ENCODE data around the gene REST. TPM values are rescaled to one million over a fixed set of nuclear protein-coding genes. Genes with fewer than 3 reads are reported as not detected.

REST gene
- total and polyA plus RNA-seq, 2 of the 8 experiments (the other 6 are each of a cell fraction or from before 2014, with no cell fraction given): 10.2 to 66.3 TPM

- TF ChIP-seq, protein P1, sequence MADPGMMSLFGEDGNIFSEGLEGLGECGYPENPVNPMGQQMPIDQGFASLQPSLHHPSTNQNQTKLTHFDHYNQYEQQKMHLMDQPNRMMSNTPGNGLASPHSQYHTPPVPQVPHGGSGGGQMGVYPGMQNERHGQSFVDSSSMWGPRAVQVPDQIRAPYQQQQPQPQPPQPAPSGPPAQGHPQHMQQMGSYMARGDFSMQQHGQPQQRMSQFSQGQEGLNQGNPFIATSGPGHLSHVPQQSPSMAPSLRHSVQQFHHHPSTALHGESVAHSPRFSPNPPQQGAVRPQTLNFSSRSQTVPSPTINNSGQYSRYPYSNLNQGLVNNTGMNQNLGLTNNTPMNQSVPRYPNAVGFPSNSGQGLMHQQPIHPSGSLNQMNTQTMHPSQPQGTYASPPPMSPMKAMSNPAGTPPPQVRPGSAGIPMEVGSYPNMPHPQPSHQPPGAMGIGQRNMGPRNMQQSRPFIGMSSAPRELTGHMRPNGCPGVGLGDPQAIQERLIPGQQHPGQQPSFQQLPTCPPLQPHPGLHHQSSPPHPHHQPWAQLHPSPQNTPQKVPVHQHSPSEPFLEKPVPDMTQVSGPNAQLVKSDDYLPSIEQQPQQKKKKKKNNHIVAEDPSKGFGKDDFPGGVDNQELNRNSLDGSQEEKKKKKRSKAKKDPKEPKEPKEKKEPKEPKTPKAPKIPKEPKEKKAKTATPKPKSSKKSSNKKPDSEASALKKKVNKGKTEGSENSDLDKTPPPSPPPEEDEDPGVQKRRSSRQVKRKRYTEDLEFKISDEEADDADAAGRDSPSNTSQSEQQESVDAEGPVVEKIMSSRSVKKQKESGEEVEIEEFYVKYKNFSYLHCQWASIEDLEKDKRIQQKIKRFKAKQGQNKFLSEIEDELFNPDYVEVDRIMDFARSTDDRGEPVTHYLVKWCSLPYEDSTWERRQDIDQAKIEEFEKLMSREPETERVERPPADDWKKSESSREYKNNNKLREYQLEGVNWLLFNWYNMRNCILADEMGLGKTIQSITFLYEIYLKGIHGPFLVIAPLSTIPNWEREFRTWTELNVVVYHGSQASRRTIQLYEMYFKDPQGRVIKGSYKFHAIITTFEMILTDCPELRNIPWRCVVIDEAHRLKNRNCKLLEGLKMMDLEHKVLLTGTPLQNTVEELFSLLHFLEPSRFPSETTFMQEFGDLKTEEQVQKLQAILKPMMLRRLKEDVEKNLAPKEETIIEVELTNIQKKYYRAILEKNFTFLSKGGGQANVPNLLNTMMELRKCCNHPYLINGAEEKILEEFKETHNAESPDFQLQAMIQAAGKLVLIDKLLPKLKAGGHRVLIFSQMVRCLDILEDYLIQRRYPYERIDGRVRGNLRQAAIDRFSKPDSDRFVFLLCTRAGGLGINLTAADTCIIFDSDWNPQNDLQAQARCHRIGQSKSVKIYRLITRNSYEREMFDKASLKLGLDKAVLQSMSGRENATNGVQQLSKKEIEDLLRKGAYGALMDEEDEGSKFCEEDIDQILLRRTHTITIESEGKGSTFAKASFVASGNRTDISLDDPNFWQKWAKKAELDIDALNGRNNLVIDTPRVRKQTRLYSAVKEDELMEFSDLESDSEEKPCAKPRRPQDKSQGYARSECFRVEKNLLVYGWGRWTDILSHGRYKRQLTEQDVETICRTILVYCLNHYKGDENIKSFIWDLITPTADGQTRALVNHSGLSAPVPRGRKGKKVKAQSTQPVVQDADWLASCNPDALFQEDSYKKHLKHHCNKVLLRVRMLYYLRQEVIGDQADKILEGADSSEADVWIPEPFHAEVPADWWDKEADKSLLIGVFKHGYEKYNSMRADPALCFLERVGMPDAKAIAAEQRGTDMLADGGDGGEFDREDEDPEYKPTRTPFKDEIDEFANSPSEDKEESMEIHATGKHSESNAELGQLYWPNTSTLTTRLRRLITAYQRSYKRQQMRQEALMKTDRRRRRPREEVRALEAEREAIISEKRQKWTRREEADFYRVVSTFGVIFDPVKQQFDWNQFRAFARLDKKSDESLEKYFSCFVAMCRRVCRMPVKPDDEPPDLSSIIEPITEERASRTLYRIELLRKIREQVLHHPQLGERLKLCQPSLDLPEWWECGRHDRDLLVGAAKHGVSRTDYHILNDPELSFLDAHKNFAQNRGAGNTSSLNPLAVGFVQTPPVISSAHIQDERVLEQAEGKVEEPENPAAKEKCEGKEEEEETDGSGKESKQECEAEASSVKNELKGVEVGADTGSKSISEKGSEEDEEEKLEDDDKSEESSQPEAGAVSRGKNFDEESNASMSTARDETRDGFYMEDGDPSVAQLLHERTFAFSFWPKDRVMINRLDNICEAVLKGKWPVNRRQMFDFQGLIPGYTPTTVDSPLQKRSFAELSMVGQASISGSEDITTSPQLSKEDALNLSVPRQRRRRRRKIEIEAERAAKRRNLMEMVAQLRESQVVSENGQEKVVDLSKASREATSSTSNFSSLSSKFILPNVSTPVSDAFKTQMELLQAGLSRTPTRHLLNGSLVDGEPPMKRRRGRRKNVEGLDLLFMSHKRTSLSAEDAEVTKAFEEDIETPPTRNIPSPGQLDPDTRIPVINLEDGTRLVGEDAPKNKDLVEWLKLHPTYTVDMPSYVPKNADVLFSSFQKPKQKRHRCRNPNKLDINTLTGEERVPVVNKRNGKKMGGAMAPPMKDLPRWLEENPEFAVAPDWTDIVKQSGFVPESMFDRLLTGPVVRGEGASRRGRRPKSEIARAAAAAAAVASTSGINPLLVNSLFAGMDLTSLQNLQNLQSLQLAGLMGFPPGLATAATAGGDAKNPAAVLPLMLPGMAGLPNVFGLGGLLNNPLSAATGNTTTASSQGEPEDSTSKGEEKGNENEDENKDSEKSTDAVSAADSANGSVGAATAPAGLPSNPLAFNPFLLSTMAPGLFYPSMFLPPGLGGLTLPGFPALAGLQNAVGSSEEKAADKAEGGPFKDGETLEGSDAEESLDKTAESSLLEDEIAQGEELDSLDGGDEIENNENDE (IDR thresholded peaks at IDR 0.05; ENCODE audit: insufficient replicate concordance, low read length): no peak
- TF ChIP-seq YY1 (IDR thresholded peaks at IDR 0.05; ENCODE audit: low read depth, low read length) (no peak), SIX5 (IDR thresholded peaks at IDR 0.05; ENCODE audit: low read depth, low read length) (no peak), CREB1 (IDR thresholded peaks at IDR 0.05) (no peak), GABPA (IDR thresholded peaks at IDR 0.05; ENCODE audit: borderline replicate concordance, insufficient read depth, low read length) (no peak), POU5F1 (IDR thresholded peaks at IDR 0.05; ENCODE audit: low read depth, low read length) (no peak), RAD21 (IDR thresholded peaks at IDR 0.05 in 1 of 2, conservative IDR thresholded peaks at IDR 0.05 in 1 of 2; ENCODE audit: low read depth in 2 of 2, low read length in 2 of 2) (no peak), E2F6 (IDR thresholded peaks at IDR 0.05) (no peak), POLR2A (IDR thresholded peaks at IDR 0.05; ENCODE audit: control extremely low read depth in 1 of 2, low read depth in 2 of 2, low read length in 2 of 2) (no peak), KDM5A (IDR thresholded peaks at IDR 0.05; ENCODE audit: low read length) (no peak), TAF7 (optimal IDR thresholded peaks at IDR 0.05; ENCODE audit: borderline replicate concordance, low read depth, low read length) (no peak)
Measured at GRCh38 chr4:56958111-56958517, 50.4 kb downstream of the REST start (continued).

Data from H1 (cell line).